NCI-H2029 treated with DMSO at 0.1 percent for 48 hours (cell line): ENCODE data around the gene CCDC158.
"Not testable (repeated sequence)": the region's sequence is repeated elsewhere in the genome, so short reads cannot be mapped to it uniquely, and the experiment has no call there.

ENCODE experiments used
- DNase-seq: peaks from one replicate; lab custom pipeline; 2025; lab: John Stamatoyannopoulos, UW

The CCDC158 gene

DNA sequence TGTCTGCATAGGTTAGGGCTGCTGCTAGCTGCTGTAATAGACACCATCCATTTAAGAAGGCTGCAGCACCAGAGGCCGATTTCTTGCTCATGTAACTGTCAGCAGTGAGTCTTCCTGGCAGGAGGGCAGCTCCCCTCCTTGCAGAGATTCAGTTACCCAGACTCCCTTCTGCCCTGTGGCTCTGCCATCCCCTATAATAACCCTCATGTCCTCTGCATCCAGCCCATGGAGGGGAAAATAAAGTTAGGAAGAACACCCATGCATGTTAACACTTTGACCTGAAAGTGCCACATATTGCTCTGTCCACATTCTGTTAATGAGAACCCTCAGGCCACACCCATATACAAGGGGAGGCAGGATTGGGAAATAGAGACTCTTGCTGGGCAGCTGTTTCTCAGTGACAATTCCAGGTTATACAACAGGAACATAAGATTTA lies 109.0 kb downstream of the CCDC158 start:
- DNase-seq, result no peak

DNA sequence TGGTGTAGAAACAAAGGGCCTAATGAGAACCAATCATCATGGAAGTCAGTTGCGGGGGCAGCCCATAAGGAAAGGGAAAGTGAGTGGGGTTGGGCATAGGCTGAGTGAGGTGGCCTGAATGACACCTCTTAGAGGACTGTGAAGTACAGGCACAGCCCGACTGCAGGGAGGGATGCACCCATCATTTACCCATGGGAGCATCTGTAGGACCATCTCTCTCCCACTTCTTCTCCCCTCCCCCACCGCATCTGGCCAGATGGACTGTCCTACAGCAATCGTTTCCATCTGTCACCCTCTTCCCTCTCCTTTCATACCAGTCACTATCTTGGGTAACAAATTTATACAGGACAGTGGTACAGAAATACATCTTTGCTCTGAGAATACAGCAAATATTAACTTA lies 110.3 kb downstream of the CCDC158 start:
- no peak for DNase-seq

DNA sequence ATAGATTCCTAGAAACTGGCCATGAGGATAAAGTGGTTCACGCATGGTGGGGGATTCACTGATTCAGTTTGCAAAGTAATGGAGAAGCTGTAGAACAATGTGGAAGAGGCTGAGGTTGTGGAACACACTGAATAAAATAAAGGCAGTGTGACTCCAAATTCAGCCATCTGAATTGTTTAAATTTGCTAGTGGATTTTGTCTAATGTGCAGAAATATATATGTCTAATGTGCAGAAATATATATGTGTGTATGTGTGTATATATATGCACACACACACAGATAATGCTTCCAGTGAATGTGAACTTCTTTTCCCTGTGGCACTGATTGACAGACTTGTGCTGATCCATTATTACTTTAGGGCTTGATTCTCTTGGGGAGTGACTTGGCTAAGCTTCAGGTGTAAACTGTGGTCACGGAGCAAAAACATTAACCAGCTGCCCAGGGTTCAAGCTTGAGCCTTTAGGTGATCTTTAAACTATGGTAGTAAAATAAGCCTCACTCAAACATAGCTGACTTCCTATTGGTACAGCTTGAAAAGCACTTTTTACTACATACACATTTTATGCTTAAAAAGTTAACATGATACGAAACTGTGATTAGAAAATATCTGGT lies 110.9 kb downstream of the CCDC158 start:
- DNase-seq, result no peak

DNA sequence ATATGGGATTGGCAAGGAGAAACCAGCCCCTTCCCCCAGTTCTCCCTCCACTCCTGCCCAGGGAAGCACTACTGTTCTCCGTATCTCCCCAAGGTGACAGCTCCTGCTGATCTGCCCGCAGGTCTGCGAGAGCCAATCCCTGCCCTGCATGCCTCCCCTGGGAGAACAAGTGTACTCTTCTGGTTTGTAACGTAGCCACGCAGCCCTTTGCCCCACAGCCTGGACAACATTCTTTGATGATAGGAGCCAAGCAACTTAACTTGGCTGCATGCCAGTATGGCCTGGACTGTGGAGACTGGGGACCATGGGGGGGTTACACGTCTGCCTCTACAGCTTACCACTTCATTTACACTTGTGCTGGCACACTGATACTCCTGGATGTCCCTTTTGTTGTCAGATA lies 112.4 kb downstream of the CCDC158 start:
- DNase-seq, result no peak

- no peak for DNase-seq
Observed at GRCh38 chr4:76307660-76308014, 113.3 kb downstream of the CCDC158 start.

DNA sequence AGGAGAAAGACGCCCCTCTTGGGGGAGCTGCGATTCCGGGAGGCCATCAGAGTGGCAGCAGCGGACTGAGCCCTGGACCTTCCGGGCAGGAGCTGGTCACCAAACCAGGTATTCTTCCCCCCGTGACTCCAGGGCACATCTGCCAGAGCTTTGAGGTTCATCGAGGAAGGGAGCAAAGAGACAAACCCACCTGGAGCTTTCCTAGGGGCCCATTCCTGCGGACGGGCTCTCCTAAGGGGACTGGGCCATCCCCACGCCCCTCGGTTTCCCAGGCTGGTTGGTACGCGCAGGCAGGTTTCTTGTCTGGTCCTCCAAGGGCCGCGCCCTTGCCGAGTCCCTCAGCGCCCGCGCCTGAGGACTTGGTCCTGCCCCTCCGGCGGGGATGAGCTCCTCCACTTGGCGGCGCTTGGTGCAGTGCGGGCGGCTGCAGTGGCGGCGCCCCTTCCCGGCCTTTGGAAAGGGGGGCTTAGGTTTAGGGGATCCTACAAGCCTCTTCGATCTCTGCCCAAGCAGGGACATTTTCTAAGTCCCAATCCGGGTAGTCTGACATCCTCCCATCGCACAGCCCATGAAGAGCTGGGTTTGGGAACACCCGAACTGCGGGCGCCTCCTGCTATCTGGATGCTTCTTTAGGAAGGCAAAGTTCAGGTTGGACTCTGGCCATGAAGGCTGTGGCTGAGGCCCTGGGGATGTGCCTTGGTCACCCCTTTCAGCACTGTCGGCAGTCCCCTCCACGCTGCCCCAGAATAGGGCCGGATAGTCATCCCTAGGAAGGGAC lies 113.9 kb downstream of the CCDC158 start:
- no peak for DNase-seq

DNA sequence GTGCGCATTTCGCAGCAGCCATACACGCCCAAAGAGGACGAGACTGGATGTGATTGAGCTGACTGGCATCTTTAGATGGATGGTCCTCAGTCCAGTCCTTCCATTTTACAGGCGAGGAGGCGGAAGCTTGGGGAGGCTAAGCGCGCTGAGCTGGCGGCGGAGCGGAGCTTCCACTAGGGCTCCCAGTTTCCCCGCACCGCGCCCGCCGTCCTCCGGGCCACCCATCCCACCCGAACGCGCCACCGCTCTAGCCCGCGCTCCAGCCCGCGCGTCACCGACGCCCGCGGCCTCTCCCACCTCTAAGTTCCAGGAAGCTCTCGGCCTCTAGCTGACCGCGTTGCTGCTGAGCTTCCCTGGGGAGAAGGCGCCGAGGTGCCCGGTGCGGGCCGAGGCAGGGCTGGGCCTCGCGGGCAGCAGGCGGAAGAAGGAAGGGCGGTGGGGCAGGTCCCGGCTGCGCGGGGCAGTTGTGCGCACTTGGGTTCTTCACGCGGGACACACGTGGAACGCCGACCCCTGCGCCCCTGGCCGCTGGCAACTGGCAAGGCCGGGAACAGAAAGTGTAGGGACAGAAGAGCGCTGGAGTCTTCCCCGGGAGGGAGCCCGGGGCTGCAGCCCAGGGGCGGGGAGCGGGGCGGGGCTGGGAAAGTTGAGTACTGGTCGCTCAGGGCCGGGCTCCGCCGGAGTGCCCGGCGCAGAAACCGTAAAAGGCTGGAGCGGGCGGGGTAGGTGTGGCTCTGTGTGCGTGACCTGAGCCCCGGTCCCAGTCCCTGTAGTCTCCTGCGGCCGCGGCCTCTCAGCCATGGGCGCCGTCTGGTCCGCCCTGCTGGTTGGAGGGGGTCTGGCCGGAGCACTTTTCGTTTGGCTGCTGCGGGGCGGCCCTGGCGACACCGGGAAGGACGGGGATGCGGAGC lies 114.7 kb downstream of the CCDC158 start, which contains the start of gene STBD1:
Gene STBD1 (plus strand): TSS at position 763 of the 911 bp plus-strand sequence. CDS start 37 bp downstream, at position 800.
- no peak for DNase-seq

DNA sequence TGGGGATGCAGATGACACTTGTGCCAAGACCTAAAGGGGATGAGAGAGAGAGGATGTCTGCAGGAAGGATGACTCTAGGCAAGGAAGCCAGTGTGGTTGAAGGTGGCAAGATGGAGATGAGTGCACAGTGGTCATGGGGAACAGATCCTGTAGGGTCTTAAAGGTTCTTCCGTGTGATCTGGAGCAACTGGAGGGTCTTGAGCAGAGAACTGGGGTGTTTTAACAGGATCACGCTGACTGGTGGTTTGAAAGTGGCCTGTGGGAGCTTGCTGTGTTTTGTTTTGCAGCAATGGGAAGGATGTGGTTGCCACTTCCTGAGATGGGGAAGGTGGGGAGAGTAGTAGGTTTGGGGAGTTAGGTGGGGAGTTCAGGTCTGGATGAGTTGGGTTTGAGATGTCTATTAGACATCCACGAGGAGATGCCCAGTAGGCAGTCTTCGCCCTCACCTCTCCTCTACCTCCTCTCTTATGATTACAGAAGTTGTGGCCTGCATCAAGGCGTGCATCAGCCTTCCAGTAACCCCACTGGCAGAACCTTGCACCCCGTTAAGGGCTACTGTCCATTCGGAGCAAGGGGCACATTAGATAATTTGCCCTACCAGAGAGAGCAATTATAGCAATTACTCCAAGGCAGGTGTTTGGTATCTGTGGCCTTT lies 115.8 kb downstream of the CCDC158 start:
- DNase-seq, result no peak

DNA sequence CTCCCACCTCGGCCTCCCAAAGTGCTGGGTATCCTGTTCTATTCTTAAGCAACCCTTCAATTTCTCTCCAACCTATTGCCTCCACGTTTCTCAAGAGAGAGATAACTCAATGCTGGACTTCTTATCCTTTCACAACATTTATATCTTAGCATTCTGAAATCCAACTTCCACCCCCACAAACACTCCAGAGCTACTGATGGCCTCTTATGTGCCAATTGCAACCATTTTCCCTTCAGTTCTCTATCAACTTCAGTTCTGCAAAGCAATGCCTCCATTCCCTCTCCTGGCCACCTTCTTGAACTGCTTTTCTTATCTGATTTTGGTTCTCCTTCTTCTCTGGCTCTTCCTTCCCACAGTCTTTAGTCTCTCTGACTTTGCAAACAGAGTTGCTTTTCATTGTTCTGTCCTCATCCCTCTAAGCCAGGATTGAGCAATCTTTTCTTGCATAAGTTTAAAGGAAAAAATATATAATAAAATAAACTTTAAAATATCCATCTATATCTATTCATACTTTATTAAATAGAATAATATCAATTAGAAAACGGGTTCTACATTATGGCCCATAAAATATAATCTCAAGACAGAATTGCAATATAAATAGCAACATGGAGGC lies 118.0 kb downstream of the CCDC158 start:
- DNase-seq, result no peak

GRCh38 chr4:76301775-76302162 lies 119.2 kb downstream of the CCDC158 start:
- no peak for DNase-seq

DNA sequence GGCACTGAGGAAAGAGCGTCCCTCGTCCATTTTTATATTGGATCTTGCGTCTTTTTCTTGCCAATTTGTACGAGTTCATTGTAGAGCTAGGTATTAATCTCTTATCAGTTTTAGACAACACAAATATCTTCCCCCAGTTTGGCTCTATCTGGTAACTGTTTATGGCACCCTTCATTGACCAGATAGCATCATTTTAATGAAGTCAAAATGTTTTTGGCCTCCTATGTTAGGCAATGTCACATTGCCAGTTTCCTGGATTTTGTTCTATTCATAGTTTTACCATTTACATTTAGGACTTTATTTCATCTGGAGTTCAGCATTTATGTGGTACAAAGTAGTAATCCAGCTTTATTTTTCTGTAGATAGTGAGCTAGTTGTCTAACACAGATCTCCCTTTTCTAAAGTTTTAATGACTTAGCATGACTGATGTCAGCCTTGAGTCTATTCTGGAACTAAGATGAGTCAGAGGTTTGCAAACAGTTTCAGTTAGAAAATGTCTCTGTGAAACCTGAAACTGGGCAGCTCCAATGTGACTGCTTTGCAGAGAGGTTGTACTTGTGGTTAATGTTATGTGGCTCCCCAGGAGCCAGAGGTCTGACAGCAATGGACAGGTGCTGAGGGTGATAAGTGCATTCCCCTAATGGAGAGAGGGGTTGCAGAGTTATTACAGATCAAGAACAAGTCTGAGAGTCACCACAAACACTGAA lies 119.7 kb downstream of the CCDC158 start:
- no peak for DNase-seq

DNA sequence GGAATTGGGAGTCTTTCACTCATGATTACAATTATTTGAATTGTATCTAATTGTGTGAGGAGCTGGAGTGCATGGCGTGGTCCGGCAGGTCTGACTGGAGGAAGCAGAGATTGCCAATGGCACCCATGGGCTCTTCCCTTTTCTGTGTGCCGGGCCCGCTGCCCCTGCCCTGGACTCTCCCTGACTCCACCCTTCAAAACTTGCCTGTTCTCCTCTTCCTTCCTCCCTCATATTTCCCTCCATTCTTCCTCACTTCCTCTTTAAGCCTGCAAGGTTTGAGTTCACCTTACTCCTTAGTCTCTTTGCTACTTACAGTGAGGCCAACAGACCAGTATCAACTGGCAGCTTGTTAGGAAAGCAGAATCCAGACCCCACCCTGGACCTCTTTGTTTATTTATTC lies 120.9 kb downstream of the CCDC158 start:
- DNase-seq, result no peak

DNA sequence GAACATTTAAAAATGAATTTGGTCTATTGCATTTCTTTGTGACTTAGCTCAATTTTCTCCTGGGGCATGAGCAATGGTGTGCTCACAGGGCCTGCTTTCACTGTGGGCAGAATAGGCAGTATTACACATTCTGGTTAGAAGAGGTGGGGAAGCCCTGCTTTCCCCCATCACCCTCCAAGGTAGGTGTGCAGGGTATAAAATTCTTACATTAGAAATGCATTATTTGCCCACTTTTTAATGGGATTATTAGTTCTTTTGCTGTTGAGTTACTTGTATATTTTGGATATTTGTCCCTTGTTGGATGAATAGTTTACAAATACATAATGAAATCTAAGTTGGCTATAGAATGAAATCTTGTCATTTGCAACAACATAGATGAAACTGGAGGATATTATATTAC lies 122.7 kb downstream of the CCDC158 start:
- DNase-seq, result no peak

DNA sequence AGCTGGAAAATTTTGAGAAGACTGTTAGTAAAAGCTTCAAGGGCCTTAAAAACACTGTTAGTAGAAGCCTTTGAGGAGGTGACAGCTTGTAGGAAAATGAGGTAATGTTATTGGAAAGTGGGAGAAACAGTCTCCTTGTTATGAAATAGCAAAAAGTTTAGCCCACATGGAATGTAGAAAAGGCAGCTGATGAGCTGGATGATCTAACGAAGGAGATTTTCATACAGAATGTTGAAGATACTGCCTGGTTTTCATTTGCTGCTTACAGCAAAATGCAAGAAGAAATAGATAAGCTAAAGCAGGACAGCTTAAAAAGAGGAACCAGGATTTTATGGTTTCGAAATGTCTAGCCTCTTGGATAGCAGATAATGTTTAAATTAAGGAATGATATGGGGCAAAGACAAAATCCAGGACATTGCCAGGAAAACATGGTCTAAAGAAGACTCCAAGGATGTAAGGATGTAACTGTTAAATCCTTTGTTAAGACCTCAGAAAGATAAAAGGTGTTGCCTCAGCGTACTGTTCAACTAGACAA lies 124.6 kb downstream of the CCDC158 start:
- no peak for DNase-seq

DNA sequence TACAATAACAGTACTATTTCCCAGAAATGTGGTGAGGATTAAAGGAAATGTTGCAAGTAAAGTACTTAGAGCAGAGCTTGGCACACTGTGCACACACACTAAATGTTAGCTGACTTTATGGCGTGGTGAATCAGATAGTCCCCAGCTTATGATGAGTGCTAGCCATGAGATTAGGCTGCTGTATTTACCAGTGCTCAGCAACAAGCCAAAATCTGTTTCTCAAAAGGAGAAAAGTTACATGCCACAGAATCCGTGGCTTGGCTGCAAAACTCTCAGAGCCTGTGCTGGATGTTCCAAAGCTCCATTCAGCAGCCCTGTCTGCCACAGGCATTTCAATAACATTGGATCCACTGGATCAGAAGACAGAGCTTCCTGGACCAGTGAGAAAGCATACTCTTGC lies 127.2 kb downstream of the CCDC158 start:
- no peak for DNase-seq

DNA sequence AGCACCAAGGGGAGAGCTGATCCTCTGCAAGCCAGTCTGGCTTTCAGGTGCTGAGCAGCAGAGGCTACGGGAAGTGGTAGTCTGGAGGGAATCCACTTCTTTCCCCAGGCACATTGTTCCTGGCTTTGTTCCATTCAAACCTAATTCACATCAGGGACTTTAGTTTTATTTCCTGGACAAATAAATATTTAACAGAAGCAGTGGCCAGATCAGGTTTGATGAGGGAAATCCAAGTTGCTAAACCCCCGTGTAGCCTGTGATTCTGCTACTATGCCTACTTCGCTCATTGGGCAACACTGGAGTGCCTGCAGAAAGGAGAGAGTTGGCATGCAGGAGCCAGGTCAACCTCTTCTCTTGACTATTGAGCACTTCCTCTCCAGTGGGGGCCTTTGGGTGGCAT lies 128.2 kb downstream of the CCDC158 start:
- no peak for DNase-seq

GRCh38 chr4:76287811-76288210 lies 133.1 kb downstream of the CCDC158 start:
- DNase-seq, result not testable (repeated sequence)

DNA sequence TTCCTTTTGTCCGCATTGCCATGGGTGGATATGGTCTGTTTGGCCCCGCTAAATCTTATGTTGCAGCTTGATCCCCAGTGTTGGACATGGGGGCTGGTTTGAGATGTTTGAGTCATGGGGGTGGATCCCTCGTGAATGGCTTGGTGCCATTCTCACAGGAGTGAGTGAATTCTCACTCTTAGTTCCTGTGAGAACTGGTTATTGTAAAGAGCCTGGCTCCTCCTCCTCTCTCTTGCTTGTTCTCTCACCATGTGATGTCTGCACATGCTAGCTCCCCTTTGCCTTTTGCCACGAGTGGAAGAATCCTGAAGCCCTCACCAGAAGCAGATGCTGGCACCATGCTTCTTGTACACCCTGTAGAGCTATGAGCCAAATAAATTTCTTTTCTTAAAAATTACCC lies 137.0 kb downstream of the CCDC158 start:
- no peak for DNase-seq

DNA sequence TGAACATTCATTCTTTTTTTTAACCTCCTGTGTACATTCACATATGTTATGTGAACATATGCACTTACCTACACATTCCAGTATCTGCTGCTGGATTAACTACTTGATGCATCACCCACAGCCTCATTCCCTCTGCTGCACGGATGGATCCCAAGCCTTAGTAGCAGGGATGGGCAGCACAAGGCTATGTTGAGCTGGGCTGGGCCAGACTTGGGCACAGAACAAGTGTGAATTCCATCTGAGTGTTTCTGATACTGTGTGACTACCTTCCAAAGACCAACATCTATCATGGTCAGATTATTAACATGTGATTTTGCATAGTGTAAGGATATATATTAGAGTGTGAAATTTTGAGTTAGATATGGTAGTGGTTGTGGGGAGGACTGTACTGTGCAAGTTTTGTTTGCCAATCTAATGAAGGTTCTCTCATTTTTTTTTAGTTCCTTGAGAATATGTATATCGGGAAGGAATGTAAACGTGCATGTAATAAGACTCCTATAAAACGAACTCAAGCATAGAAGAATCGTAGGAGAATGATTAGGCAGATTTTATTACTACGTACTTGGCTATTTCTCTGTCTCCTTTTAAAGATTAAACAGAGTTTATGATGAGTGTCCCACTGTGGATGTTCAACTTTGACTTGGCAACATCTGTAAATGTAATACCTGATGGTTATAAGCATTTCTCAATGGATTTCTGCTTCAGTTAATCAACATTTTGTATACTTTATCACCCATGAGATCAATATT lies 137.8 kb downstream of the CCDC158 start:
- no peak for DNase-seq

- DNase-seq, result not testable (repeated sequence)
Observed at GRCh38 chr4:76281594-76281993, 139.3 kb downstream of the CCDC158 start.
